ENCODE measurements around the gene SYF2.

DNA sequence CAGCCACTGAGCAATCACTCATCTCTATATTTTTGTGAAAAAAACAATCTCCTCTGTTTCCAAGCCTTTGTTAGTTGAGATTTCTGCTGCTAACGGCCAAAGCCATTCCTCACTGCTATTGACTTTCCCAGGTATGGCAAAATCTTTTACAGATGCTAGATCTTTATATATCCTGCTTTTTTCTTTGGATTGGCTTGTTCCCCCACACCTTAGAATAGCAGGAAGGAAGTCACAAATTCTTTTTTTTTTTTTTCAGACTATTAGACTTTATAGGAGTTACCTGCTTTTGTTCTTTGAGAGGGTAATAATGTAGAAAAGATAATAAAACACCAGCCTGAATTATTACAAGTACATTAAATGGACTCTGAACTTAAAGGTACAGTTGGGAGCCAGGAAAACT lies 24.2 kb downstream of the SYF2 start:
- TF ChIP-seq POLR2A (IDR thresholded peaks at IDR 0.05), result no peak
- TF ChIP-seq, protein P1, sequence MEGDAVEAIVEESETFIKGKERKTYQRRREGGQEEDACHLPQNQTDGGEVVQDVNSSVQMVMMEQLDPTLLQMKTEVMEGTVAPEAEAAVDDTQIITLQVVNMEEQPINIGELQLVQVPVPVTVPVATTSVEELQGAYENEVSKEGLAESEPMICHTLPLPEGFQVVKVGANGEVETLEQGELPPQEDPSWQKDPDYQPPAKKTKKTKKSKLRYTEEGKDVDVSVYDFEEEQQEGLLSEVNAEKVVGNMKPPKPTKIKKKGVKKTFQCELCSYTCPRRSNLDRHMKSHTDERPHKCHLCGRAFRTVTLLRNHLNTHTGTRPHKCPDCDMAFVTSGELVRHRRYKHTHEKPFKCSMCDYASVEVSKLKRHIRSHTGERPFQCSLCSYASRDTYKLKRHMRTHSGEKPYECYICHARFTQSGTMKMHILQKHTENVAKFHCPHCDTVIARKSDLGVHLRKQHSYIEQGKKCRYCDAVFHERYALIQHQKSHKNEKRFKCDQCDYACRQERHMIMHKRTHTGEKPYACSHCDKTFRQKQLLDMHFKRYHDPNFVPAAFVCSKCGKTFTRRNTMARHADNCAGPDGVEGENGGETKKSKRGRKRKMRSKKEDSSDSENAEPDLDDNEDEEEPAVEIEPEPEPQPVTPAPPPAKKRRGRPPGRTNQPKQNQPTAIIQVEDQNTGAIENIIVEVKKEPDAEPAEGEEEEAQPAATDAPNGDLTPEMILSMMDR (IDR thresholded peaks at IDR 0.05), result no peak

Measured in transverse colon (tissue), 3 donors.